ENCODE results near the gene COQ10B.

Gene COQ10B

GRCh38 chr2:197502201-197502600, 48.8 kb downstream of the COQ10B start:
- no peaks in the 10 kb centered on the region for H3K27me3 ChIP-seq (ENCODE audit: insufficient read depth, poor library complexity, severe bottlenecking)
- DNase-seq (ENCODE audit: low spot score) (no peak), ATAC-seq (ENCODE audit: low read depth) (no peak)
- no peak overlapping the region for H3K27ac ChIP-seq (ENCODE audit: poor library complexity, severe bottlenecking)
- no peak for TF ChIP-seq CTCF (IDR thresholded peaks at IDR 0.05; ENCODE audit: poor library complexity, severe bottlenecking)
- no peaks in the 10 kb centered on the region for H3K9me3 ChIP-seq (ENCODE audit: severe bottlenecking)
- peaks cover 18% of the 10 kb centered on the region for H3K4me1 ChIP-seq (ENCODE audit: insufficient read depth, poor library complexity, severe bottlenecking)
- peak overlapping the region; percentile 2 for H3K4me3 ChIP-seq (ENCODE audit: severe bottlenecking)
- H3K36me3 ChIP-seq (ENCODE audit: low read depth), result peaks cover 57% of the 10 kb centered on the region

GRCh38 chr2:197502685-197503084, 49.3 kb downstream of the COQ10B start:
- H3K9me3 ChIP-seq (ENCODE audit: severe bottlenecking), result no peaks in the 10 kb centered on the region
- H3K27ac ChIP-seq (ENCODE audit: poor library complexity, severe bottlenecking), result no peak overlapping the region
- H3K4me3 ChIP-seq (ENCODE audit: severe bottlenecking), result no peak overlapping the region
- no peak for TF ChIP-seq CTCF (IDR thresholded peaks at IDR 0.05; ENCODE audit: poor library complexity, severe bottlenecking)
- peaks cover 52% of the 10 kb centered on the region for H3K36me3 ChIP-seq (ENCODE audit: low read depth)
- H3K27me3 ChIP-seq (ENCODE audit: insufficient read depth, poor library complexity, severe bottlenecking), result no peaks in the 10 kb centered on the region
- peaks cover 15% of the 10 kb centered on the region for H3K4me1 ChIP-seq (ENCODE audit: insufficient read depth, poor library complexity, severe bottlenecking)
- no peak for DNase-seq (ENCODE audit: low spot score)
- no peak for ATAC-seq (ENCODE audit: low read depth)

- no peaks in the 10 kb centered on the region for H3K27me3 ChIP-seq (ENCODE audit: insufficient read depth, poor library complexity, severe bottlenecking)
- no peak overlapping the region for H3K27ac ChIP-seq (ENCODE audit: poor library complexity, severe bottlenecking)
- DNase-seq (ENCODE audit: low spot score) (no peak), ATAC-seq (ENCODE audit: low read depth) (no peak)
- no peaks in the 10 kb centered on the region for H3K9me3 ChIP-seq (ENCODE audit: severe bottlenecking)
- peaks cover 11% of the 10 kb centered on the region for H3K4me1 ChIP-seq (ENCODE audit: insufficient read depth, poor library complexity, severe bottlenecking)
- no peak for TF ChIP-seq CTCF (IDR thresholded peaks at IDR 0.05; ENCODE audit: poor library complexity, severe bottlenecking)
- no peak overlapping the region for H3K4me3 ChIP-seq (ENCODE audit: severe bottlenecking)
- H3K36me3 ChIP-seq (ENCODE audit: low read depth), result peaks cover 39% of the 10 kb centered on the region
Observed at GRCh38 chr2:197504000-197504399, 50.6 kb downstream of the COQ10B start.

GRCh38 chr2:197504512-197504911, 51.2 kb downstream of the COQ10B start:
- Histone ChIP-seq H3K27ac (ENCODE audit: poor library complexity, severe bottlenecking) (no peak overlapping the region), H3K27me3 (ENCODE audit: insufficient read depth, poor library complexity, severe bottlenecking) (no peaks in the 10 kb centered on the region), H3K4me3 (ENCODE audit: severe bottlenecking) (no peak overlapping the region), H3K36me3 (ENCODE audit: low read depth) (peaks cover 39% of the 10 kb centered on the region), H3K9me3 (ENCODE audit: severe bottlenecking) (no peaks in the 10 kb centered on the region), H3K4me1 (ENCODE audit: insufficient read depth, poor library complexity, severe bottlenecking) (peaks cover 11% of the 10 kb centered on the region)
- ATAC-seq (ENCODE audit: low read depth), result no peak
- no peak for TF ChIP-seq CTCF (IDR thresholded peaks at IDR 0.05; ENCODE audit: poor library complexity, severe bottlenecking)
- no peak for DNase-seq (ENCODE audit: low spot score)

- no peak overlapping the region for H3K27ac ChIP-seq (ENCODE audit: poor library complexity, severe bottlenecking)
- H3K9me3 ChIP-seq (ENCODE audit: severe bottlenecking), result no peaks in the 10 kb centered on the region
- H3K27me3 ChIP-seq (ENCODE audit: insufficient read depth, poor library complexity, severe bottlenecking), result no peaks in the 10 kb centered on the region
- TF ChIP-seq CTCF (IDR thresholded peaks at IDR 0.05; ENCODE audit: poor library complexity, severe bottlenecking), result no peak
- H3K4me1 ChIP-seq (ENCODE audit: insufficient read depth, poor library complexity, severe bottlenecking), result peaks cover 8% of the 10 kb centered on the region
- ATAC-seq (ENCODE audit: low read depth) (no peak), DNase-seq (ENCODE audit: low spot score) (no peak)
- no peak overlapping the region for H3K4me3 ChIP-seq (ENCODE audit: severe bottlenecking)
- H3K36me3 ChIP-seq (ENCODE audit: low read depth), result peaks cover 31% of the 10 kb centered on the region
Observed at GRCh38 chr2:197506658-197507057, 53.3 kb downstream of the COQ10B start.
